Activated CD4-positive, alpha-beta T cell treated with anti-CD3 and anti-CD28 coated beads, Interleukin-2, Interleukin-4, amounts not matched to agents 100 ng/mL and 50 ng/mL, durations not matched to agents 16 hours and 8 hours (primary cell): ENCODE results near the gene SGPP2.
"Not testable (repeated sequence)": the region's sequence is repeated elsewhere in the genome, so short reads cannot be mapped to it uniquely, and the experiment has no call there.

Experiments used
- DNase-seq: peaks from one replicate; pipeline ENCODE4 v3.0.0-alpha.2; 2020; ENCODE audit warnings: low spot score

The SGPP2 gene

DNA sequence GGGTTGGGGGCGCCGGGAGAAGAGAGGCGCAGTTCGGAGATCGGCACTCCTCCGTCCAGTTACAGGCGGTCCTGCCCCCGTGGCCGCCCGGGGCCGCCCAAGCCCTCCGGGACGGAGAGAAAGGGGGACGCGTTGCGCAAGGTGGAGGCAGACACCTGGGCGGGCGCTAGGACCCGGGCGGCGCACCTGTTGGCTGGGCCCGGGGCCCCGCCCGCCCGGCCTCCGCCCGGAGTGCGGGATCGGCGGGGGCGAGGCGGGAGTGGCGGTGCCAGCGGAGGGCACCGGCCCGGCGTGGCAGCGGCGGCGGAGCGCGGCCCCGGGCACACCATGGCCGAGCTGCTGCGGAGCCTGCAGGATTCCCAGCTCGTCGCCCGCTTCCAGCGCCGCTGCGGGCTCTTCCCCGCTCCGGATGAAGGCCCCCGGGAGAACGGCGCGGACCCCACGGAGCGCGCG lies at the start of gene SGPP2:
TSS of gene SGPP2 (plus strand) at position 268 of the 453 bp plus-strand sequence. CDS start at position 328, 60 bp downstream.
- DNase-seq = no peak

GRCh38 chr2:222375798-222376197 lies 48.5 kb upstream of the SGPP2 start:
- DNase-seq = no peak

- no peak for DNase-seq
Measured at GRCh38 chr2:222380456-222380855, 43.9 kb upstream of the SGPP2 start.

GRCh38 chr2:222381566-222381965 lies 42.8 kb upstream of the SGPP2 start:
- DNase-seq = no peak

DNA sequence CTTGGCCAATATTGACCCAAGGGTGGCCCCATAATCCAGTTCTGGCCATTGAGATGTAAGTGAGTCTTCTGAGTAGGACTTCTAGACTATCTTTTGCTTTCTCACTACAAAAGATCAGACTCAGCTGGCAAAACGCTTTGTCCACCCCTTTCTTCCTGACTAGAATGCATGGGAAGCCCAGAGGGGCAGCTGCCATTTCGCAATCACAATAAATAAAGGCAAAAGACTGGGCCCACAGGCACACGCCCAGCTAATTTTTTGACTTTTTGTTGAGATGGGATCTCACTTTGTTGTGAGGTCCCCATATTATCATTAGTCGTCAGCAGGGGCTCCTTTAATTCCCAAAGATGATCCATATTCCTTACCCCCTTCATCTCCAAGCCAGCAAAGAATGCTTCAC lies 41.1 kb upstream of the SGPP2 start:
- no peak for DNase-seq

DNA sequence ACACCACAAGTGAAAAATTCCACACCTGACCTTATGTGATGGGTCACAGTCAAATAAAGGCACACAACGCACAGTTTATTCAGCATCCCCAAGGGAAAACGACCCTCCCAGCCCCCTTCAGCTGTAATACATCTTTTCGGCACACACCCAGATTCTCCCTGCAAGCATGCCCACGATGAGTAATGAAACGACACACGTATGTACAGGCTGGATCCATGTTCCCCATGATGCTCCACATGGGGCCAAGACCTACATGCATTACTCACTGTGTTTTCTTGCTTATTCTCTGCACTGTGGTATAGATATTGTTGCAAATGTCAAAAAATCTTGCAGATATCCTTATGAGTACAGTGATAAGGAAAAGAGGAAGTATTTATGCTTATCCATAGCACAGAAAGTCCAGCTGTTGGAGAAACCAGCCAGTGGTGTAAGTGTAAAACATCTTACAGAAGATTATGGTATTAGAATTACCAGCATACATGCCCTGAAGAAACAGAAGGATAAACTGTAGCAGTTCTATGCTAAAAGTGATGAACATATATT lies 32.5 kb upstream of the SGPP2 start:
- no peak for DNase-seq

DNA sequence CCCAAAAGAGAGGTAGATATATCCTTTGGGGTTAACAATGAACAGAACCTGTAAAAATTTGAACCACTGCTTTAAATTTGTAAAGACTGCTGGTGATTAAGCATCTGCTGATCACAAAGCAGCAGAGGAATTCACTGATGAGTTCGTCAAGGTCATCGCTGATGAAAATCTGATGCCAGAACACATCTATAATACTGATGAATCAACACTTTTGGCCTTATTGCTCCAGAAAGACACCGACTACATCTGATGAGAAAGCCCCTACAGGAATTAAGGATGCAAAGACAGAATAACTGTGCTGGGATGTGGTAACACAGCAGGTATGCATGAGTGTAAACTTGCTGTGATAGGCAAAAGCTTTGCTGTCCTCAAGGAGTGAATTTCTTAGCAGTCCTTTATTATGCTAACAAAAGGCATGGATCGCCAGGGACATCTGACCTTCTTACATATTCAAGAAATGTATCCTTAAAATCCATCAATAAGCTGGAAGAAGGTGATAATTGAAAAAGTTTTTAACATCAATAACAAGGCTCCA lies 30.5 kb upstream of the SGPP2 start:
- DNase-seq = no peak

DNA sequence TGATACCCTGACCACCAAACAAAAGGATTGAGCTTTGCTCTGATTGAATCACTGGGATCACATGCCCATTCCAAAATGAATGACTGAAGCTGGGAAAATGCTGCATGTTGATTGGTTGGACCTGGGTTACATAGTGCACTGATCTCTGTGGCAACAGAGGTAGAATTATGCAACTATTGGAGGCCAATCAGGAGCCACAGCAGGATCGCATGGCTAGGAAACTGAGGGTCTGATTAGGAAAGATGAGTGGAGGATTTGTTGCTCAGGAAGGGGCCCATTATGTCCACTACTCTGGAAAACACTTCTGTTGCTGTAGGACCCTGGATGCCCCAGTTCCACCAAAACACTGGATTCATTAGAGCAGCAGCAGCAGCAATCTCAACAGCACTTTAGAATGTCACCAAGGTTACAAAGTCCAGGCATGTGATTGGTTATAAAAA lies 25.9 kb upstream of the SGPP2 start:
- DNase-seq = no peak

- no peak for DNase-seq
Measured at GRCh38 chr2:222399038-222399783, 25.1 kb upstream of the SGPP2 start.

GRCh38 chr2:222404151-222404905 lies 20.0 kb upstream of the SGPP2 start:
- DNase-seq = no peak

DNA sequence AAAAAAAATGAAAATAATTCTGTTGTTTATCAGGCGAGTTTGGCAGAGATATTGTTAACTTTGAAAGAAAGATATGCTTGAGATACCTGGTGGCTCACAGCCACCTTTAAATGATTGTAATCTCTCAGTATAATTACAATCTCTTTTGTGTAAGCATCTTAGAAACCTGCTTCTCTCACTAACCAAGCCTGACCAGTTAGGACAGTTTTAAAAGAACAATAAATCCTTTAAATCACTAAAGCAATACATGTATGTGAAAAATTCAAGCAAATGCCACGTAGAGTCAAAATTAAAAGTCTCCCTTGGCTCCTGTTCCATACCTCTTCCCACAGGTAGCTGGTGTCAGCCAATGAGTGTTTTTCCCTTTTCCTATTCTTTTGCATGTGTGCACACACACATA lies 15.7 kb upstream of the SGPP2 start:
- no peak for DNase-seq

DNA sequence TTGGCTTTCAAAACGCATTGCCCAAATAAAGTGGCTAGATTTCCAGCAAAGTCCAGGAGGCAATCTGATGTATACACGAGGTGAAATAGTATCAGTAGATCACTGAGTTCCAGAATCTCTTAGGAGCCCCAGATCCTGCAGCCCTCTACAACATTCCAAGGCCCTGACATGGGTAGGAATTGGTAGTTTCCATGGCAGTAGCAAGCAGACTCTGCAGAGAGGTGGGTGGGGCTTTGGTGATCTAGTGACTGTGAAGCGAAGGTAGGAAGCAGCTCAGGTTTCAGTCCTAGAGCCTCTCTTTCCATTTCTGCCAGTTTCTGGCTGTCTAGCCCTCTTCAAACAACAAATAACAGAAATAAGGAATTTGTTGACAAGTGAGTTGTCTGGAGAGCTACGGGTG lies 13.8 kb upstream of the SGPP2 start:
- DNase-seq = no peak

DNA sequence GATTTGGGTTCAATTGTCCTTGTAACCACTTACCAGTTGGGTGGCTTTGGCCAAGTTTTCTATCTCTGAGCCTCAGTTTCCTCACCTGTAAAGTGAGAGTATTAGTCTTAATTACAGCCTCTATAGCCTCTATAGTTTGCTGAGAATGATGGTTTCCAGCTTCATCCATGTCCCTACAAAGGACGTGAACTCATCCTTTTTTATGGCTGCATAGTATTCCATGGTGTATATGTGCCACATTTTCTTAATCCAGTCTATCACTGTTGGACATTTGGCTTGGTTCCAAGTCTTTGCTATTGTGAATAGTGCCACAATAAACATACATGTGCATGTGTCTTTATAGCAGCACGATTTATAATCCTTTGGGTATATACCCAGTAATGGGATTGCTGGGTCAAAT lies 12.0 kb upstream of the SGPP2 start:
- DNase-seq = not testable (repeated sequence)

- no peak for DNase-seq
Measured at GRCh38 chr2:222413295-222413911, 10.9 kb upstream of the SGPP2 start.

GRCh38 chr2:222418739-222419138 lies 5.6 kb upstream of the SGPP2 start:
- no peak for DNase-seq

GRCh38 chr2:222420508-222420907 lies 3.8 kb upstream of the SGPP2 start:
- DNase-seq = no peak

GRCh38 chr2:222421626-222422025 lies 2.7 kb upstream of the SGPP2 start:
- no peak for DNase-seq

DNA sequence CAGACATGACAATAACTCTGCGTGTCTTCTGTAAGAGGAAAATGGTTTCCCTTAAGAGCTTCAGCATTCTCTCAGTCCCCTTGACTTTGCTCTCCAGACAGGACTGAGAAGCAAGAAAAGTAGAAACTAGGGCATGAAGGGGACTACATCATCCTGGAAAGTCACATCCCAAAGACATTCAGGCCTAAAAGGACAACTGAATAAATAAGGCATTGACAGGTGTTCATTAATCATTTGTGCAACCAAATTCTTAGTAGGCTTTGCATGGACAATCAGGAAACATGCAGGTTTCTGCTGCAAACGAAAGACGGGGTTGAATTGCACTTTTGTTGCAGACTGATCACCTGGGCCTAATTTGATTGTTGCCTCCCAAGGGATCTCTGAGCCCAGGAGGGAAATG lies 1.2 kb upstream of the SGPP2 start:
- no peak for DNase-seq

DNA sequence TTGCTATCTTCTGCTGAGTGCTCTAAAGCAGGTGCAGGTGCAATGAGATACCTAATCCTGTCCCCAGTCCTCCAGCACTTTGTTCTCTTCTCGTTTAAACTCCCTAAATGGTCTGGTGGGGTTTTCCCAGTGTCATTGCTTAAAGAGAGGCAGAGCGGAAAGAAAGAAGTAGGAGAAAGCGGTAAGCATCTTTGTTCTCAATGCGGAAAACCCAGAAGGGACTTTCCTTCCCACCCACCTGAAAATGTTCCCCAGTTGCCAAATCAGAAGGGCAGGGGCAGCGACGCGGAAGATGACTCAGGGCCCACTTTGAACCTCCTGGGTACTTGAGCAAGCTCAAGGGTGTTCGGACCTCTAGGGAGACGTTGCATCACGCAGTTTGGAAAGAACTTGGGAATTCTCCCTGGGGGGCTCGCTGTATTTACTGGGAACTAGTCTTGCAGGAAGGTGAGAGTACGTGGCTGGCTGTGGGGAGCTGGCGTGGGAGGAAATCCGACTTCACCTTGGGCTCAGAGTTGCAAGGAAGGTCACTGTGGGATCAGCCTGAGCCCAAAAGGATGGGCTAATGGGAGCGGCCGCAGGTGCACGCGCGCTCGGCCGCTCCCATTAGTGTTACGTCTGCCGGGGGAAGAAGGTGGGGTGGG lies 589 bp upstream of the SGPP2 start:
- peak; percentile 45 for DNase-seq

- DNase-seq = peak; percentile 10
Measured at GRCh38 chr2:222424729-222425671, 657 bp downstream of the SGPP2 start.
